GM20000 (cell line): ENCODE results near the gene KRT86.
A peak's percentile ranks its signal among the peaks of the same experiment; 100 is the strongest.
"Not testable (repeated sequence)": the region's sequence is repeated elsewhere in the genome, so short reads cannot be mapped to it uniquely, and the experiment has no call there.

Source experiments
- DNase-seq: peaks from one replicate; pipeline ENCODE4 v3.0.0; 2012; ENCODE audit warnings: low spot score
- TF ChIP-seq, protein P1 (sequence below): IDR thresholded peaks from 2 replicates; pipeline ENCODE4 v1.5.1; 2012; ENCODE audit warnings: mild to moderate bottlenecking, control low read depth; ENCODE audit errors: extremely low read depth, missing control alignments

KRT86 gene

DNA sequence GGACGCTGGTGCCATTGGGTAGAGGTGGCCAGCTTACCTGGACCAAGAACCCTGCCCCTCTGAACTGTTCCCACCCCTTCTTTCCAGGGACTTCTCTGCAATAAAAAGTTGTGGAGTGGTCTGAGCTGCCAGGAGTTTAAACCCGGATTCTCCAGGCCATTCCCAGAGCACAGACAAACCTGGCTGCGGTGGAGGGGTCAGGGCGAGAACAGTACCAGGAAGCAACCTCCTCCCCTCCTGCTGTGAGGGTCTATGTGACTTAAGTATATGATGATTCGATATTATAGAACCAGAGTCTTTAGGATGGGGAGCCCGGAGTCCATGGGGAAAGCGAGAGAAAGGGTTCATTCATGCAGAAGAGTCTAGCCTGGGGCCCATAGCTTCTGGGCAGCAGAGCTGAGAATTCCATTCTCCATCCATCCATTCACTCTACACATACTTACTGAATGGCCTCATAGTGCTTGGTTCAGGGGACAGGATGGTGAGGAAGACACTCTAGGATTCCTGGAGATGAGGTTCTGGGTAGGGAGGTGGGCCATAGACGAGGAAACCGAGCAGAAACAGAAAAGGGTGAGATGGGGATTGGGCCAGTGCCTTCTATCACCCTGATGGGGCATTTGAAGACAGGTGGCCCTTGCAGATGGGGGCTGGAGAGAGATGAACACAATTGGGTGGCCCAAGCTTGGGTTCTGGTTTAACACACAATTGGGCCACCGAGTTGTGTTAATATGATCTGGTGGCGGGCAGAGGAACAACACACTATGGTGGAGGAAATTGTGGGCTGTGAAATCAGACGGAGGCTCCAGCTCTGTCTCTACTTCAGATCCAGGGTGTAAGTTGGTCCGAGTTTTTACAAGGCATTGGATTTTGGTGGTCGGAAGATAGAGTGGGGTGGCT lies 5.2 kb downstream of the KRT86 start:
- DNase-seq: no peak
- TF ChIP-seq, protein P1, sequence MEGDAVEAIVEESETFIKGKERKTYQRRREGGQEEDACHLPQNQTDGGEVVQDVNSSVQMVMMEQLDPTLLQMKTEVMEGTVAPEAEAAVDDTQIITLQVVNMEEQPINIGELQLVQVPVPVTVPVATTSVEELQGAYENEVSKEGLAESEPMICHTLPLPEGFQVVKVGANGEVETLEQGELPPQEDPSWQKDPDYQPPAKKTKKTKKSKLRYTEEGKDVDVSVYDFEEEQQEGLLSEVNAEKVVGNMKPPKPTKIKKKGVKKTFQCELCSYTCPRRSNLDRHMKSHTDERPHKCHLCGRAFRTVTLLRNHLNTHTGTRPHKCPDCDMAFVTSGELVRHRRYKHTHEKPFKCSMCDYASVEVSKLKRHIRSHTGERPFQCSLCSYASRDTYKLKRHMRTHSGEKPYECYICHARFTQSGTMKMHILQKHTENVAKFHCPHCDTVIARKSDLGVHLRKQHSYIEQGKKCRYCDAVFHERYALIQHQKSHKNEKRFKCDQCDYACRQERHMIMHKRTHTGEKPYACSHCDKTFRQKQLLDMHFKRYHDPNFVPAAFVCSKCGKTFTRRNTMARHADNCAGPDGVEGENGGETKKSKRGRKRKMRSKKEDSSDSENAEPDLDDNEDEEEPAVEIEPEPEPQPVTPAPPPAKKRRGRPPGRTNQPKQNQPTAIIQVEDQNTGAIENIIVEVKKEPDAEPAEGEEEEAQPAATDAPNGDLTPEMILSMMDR: no peak

DNA sequence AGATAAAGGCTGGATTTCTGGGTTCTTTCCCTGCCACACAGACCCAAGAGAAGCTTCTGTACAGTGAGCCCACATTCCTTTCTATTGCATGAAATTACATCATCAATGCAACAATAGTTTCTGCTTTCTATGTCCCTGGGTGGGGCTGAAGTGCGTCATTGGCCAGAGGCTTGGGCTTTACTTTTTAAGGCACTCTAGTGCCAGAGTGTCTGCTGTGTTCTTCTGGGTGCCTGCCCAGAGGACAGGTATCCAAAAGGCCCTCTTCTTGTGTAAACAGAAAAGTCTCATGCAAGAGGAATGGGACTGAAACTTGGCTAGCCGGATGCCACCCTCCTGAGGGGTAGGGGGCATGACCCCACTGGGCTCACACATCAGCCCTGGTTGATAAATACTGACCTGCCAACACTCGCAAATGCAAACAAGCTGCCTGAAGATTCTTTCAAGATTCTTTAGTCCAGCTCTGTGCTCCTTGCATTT lies 5.9 kb downstream of the KRT86 start:
- DNase-seq: no peak
- TF ChIP-seq, protein P1: no peak

DNA sequence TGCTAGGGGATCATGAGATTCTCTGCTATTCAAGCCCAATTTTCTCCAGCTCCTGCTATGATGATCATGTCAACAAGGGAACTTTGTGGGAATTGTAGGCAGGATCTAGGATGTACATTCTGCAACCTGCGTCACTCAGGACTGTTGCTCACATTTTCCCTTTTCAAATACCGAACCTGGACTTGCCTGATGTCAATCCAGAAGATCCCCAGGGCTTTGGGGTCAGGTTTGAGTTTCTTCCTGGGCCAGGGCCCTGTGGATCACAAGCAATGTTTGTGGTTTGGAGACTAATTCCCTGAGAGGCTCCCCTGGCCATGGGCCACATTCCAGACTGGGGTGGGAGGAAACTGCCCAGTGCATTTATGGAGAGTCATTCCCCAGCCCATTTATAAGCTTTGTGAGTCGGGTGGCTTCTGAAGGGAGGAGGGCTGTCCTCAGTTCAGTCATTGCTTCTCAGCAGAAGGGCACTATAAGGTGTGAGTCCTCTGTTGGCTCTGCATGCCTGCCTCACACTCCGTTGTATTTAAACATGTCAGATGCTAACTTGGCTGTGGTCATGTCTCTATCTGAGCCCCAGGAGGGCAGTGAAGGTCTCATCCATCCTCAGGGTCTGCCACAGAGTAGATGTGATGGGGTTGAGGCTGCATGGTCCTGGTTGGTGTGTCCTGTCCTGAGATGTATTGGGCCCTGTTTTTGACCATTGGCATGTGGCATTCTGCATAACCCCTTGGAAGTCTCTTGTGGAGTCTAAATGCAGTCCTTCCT lies 6.5 kb downstream of the KRT86 start:
- DNase-seq: no peak
- TF ChIP-seq, protein P1: no peak

DNA sequence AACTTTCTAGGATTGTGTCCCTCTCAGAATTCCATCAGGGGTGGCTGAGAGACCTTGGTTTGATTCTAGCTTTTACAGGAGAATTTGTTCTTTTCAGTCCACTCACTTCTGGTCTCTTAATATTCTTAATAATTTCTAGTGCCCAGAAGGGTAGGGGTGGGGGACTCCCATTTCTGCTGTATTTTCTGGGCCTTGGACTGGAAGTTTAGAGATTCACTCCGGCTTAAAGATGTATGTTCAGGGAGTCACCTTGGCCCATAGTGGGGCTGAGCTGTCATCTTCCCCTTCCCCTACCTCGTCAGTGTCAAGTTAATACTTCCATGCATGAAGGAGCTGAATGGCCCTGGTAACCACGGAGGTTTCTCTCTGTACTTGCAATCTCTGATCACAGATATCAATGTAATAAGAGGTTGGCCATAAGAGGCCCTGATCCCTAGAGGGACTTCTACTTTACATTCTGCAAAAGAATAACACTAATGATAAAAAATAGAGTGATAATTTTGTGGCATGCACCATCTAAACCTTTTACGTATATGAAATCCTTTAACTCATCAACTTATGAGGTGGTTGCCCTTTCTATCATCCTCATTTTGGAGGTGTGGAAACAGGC lies 10.2 kb downstream of the KRT86 start:
- TF ChIP-seq, protein P1: no peak

DNA sequence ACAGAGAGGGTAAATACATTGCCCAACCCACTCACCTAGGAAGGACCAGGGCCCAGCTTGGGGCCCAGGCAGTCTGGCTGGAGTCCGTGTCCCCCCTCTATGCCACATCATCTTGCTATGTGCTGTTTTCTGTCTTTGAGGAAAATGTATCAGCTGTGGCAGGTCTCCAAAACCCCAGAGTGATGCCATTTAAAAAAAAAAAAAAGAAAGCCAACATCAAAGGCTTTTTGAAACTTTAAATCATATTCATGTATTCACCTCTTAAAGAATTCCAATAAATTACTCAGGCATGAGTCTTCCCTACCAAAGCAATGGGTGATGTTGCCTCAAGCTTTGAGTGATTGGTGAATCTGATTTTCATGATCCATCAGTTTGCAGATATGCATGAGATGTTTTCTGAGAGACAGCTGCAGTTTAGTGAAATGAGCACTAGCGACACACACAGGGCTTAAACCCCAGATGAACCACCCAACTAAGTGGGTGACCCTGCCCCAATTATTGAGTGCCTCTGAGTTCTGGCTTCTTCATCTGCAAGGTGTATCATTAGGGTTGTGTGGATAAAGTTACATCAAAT lies 10.8 kb downstream of the KRT86 start:
- no peak for DNase-seq
- TF ChIP-seq, protein P1: no peak

More for the DNA sequence above, 10.2 kb downstream of the KRT86 start:
- no peak for DNase-seq

DNA sequence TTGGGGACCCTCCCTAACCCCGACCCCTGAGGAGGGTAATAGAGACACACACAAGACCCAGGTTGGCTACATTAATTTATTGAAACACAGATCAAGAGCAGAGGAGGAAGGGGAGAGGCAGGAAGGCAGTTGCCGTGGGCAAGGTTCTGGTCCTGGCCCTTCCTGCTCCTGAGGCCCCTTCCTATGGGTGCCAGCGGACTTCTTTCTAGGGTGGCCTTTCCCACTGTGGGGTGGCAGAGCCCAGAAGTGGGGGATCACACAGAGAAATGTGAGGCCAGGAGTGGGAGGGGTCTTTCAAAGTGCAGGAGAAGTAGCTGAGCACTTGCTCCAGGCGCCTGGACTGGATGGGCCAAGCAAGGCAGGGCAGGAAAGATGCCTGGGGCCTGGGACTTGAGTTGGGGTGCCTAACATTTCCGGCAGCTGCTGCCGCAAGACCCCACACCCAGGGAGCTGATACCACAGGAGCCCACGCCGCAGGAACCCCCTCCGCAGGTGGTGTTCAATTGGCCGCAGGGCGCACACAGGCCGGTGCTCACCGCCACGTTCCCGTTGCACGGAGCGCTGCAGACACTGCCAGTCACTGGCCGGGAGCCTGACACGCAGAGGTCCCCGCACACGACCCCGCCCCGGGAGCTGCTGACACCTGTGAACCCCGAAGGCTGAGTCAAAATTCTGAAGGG lies 11.5 kb downstream of the KRT86 start:
- DNase-seq: no peak
- TF ChIP-seq, protein P1: no peak

DNA sequence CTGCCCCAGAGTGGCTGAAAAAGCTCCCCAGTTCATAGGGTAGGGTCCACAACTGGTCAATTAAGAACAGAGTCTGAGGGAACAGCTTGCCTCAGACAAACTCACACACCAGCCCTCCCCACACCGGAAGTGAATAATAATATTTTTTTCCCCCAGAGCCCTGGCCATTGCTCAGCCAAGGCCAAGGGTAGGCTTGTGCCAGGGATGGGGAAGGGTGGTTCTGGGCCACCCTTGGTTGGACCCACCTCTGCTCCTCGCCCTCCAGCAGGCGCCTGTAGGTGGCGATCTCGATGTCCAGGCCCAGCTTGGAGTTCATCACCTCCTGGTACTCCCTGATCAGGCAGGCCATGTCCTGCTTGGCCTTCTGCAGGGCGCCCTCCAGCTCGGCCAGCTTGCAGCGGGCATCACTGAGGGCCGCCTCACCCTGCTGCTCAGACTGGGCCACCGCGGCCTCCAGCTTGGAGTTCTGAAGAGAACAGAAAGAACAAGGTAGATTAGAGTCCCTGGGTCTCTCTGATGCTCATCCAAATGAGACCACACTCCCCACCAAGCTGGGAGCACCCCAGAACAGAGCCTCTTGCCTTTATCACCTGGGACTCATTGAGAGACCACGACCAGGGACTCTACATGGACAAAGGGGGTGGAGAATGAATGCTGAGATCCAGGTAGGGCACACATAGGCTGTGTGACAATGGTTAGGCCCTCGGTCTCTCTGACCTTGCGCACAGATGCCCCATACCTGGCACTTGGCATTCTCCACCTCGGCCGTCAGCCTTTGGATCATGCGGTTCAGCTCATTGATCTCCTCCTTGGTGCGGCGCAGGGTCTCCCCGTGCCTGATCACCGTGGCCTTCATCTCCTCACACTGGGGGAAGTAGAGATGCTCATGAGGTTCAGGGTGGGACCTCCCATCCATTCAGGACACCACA lies 12.7 kb downstream of the KRT86 start:
- not testable (repeated sequence) for DNase-seq

DNA sequence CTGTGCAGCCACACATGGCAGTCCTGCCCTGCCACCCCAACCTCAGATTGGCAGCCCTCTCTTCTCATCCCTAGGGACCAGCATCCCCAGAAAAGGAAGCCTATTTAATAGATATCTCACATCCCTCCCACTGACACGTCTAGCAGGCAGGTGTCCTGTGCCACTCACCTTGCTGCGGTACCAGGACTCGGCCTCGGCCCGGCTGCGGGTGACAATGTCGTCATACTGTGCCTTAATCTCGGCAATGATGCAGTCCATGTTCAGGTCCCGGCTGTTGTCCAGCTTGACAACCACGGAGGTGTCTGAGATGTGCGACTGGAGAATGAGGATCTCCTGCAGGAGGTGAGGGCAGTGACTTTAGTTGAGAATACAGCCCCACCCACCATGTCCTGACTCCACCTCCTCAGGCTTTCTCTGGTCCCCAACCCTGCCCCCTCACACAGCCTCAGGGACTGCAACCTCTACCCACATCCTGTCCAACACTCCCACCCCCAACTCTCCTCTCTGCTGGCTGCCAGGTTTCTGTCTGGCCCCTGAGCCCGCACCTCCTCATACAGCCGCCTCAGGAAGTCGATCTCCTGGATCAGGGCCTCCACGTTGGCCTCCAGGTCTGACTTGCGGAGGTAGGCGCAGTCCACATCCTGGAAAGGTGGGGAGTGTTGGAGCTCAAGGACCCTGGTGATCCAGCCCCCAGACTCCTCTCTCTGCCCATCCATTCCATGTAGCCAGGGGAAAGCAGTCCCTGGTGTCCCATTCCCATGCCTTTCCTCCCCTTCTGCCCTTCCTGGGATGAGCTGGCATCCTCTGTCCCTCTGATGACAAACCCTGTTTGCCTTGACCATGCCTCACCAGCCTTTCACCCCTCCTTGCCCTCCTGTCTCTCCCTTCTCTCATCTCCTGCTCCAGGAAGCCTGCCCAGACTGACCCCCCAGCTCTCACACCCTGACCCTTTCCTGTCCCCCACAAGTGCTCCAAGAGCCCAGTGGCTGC lies 13.7 kb downstream of the KRT86 start:
- peak; percentile 39 for DNase-seq
